Spleen (tissue), 7 donors: Measurements from ENCODE around the gene MTG2.

Experiments
- POLR2A ChIP-seq, 3 donors: fragments of 450-650 bp; IDR thresholded peaks; one replicate each; pipeline ENCODE4 v1.5.1; 2017; ENCODE audit warnings: antibody characterized with exemption in 3 of 3, mild to moderate bottlenecking in 1 of 3
- POLR2AphosphoS5 ChIP-seq, 3 donors: sonication (generic); formaldehyde crosslinking; IDR thresholded peaks; one replicate each; pipeline ENCODE4 v1.5.1; 2017; ENCODE audit warnings: antibody characterized with exemption in 3 of 3
- TF ChIP-seq, protein P1 (sequence below), 11 experiments: fragments of 200-600 bp in 7 of 11; fragments of 450-650 bp in 4 of 11; sonication (generic) in 4 of 11; IDR thresholded peaks in 8 of 11; conservative IDR thresholded peaks in 3 of 11; 1 replicate in 7 of 11; 2 replicates in 4 of 11; pipeline versions ENCODE4 v1.4.0 to v1.8.0; 2016 to 2021; ENCODE audit warnings: antibody characterized with exemption in 11 of 11, inconsistent platforms in 4 of 11, mild to moderate bottlenecking in 1 of 11
- donor health status: DM: no; HTN: no; CAD: no; lungs with moderate emphysema.
- donor health status: DM: no; HTN: no; CAD: no.
- donor health status: DM: no; HTN: no; CAD: no.

DNA sequence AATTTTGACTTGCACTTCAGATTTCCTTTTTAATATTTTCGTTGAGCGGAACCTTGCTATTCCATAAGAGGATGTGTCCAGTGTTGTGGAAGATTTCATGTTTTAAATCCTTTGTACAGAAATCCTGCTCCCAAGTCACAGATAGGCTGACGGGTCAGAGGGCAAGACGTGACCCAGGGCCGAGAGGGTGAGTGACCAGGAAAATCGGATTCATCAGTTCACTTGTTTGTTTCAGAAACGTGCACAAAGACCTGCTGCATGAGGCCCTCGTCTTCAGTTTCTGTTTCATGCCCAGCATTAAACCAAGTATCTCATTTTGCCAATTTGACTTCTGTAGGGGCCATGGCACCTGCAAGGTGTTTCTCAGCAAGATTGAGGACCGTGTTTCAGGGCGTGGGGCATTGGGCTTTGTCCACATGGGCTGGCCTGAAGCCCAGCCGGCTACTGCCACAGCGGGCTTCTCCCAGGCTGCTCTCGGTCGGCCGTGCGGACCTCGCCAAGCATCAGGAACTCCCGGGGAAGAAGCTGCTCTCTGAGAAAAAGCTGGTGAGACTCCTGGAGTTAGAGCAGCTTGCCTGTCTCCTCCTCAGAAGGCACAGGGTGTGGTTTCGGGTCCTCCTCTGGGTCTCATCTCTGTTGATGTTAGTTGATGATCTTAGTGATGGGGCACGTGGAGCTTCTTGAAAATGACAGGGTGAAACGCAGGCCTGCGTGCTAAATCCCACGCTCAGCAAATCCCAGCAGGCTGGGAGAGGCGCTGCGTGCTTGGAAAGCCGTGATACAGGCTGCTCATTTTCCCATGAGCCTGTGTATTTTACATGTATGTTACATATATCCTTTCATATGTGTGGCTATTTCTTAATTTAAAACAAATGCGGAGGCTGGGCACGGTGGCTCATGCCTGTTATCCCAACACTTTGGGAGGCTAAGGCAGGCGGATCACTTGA, 10.5 kb downstream of the MTG2 start:
- TF ChIP-seq, protein P1, sequence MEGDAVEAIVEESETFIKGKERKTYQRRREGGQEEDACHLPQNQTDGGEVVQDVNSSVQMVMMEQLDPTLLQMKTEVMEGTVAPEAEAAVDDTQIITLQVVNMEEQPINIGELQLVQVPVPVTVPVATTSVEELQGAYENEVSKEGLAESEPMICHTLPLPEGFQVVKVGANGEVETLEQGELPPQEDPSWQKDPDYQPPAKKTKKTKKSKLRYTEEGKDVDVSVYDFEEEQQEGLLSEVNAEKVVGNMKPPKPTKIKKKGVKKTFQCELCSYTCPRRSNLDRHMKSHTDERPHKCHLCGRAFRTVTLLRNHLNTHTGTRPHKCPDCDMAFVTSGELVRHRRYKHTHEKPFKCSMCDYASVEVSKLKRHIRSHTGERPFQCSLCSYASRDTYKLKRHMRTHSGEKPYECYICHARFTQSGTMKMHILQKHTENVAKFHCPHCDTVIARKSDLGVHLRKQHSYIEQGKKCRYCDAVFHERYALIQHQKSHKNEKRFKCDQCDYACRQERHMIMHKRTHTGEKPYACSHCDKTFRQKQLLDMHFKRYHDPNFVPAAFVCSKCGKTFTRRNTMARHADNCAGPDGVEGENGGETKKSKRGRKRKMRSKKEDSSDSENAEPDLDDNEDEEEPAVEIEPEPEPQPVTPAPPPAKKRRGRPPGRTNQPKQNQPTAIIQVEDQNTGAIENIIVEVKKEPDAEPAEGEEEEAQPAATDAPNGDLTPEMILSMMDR (IDR thresholded peaks at IDR 0.05 in 8 of 11, conservative IDR thresholded peaks at IDR 0.05 in 3 of 11), result no peak
- TF ChIP-seq POLR2AphosphoS5 (IDR thresholded peaks at IDR 0.05), result no peak
- TF ChIP-seq POLR2A (IDR thresholded peaks at IDR 0.05), result no peak
